Activated CD4-positive, alpha-beta T cell treated with anti-CD3 and anti-CD28 coated beads, Interleukin-2, Interleukin-4, amounts not matched to agents 100 ng/mL and 50 ng/mL, durations not matched to agents 16 hours and 8 hours (primary cell): ENCODE measurements around the gene TTC38.
"Not testable (repeated sequence)": the region's sequence is repeated elsewhere in the genome, so short reads cannot be mapped to it uniquely, and the experiment has no call there.

Experiments used
- DNase-seq: peaks from one replicate; pipeline ENCODE4 v3.0.0-alpha.2; 2020; ENCODE audit warnings: low spot score

Gene TTC38

DNA sequence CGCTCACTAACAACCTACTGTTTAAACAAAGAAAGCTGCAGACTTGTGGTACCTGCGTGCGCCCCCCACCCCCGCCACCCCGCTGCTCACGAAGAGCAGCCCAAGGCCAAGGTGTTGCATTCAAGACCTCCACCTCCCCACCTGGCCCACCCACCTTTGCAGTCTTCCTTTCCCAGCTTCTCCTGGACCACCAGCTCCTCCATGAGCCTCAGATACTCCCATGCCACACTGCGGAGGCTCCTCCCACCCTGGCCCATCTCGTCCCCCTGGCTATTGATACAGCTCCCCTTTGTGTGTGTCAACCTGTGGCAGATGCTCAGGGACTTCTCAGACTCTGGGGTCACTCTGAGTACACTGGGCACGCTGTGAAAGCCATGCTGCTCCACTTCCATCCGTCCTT lies 21.6 kb upstream of the TTC38 start:
- DNase-seq = no peak

DNA sequence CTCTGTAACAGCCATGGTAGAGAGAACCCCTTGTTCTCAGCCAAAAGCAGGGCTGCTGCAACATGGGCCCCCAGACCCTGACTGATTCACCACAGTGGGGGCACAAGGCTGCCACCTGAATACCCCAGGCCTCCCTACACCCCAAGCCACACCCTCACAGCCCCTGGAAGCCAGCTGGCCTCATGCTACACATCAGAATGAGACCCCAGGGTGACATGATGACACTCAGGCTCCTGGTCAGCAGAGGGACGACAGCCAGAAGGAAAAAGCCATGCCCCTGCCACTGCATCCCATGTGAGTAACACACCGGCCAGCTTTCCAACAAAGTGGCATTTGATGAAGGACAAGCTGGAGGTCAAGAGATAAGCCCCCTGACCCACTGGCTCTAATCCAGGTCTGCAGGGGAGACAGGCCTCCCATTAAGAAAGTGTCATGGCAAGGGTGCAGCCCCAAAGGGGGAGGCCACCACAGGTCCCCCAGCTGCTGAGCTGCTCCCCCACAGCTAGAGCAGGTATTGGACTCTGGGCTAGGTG lies 20.3 kb upstream of the TTC38 start:
- no peak for DNase-seq

DNA sequence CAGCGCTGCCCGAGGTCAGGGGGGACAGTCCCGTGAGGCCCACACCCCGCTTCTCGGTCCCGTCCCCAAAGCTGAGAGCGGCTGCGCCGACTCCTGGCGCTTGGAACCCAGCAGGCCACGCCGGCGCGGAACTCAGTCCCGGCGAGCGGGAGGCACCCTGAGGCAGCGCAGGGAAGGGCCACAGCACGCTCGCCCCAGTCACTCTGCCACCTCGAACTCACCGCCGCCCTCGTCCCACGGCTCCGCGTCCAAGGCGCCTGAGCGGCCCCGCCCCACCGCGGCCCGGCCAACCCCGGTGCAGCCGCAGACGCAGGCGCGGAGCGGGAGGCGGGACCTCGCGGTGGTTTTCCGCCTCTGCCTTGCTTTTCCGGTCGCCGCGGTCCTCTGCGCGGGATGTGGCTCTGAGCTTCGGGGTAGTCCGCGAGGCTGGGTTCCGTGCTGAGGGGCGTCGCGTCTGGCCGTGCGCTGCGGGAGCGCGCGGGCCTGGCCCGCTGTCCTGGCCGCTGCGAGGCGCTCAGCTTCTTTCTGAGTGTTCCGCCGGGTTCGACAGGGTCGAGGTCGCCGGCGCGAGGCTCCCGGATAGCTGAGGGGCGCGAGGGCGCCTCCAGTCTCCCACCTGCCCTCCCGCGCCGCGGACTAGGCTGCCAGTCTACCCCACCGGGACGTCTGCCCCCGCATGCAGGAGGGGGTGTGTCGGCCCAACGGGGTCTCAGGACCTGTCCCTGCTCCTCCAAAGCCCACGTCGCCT lies 17.6 kb upstream of the TTC38 start, which contains the start of gene CDPF1:
TSS of gene CDPF1 (minus strand) at position 259 of the 748 bp plus-strand sequence. CDS start 2,009 bp downstream, outside the sequence.
- DNase-seq = peak; percentile 92

DNA sequence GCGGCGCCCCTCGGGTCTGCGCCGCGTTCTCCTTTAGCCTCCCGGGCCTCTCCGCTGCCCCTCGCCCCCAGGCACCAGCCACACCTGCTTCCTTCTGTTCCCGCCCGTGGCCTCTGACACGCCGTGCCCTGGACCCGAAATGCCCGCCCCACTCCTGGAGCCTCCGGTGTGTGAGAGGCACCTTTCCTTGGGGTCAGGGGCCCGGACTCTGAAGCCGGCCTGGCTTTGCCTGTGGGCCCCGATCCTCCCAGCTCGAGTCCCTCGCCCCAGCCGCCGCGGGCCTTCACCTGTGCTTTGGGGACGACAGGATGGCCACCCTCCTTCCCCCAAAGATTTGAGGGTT lies 17.1 kb upstream of the TTC38 start:
- no peak for DNase-seq

DNA sequence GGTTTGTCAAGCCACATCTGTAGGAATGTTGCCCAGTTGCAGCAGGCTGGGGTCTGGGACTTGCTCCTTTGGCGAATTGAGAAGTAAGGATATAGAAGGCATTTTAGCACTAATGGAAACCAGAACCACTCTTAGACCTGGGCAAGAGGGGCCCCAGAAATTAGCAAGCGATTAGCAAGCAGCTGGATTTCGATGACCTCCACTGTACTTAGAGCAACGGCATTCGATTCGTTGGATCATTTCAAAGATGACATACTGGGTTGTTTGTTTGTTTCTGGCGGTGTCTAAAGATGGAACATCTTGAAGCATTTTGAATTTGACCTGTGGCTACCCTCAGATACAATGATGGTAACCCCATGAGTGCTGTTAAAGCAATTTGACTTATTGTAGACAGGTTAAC lies 16.5 kb upstream of the TTC38 start:
- DNase-seq = no peak

DNA sequence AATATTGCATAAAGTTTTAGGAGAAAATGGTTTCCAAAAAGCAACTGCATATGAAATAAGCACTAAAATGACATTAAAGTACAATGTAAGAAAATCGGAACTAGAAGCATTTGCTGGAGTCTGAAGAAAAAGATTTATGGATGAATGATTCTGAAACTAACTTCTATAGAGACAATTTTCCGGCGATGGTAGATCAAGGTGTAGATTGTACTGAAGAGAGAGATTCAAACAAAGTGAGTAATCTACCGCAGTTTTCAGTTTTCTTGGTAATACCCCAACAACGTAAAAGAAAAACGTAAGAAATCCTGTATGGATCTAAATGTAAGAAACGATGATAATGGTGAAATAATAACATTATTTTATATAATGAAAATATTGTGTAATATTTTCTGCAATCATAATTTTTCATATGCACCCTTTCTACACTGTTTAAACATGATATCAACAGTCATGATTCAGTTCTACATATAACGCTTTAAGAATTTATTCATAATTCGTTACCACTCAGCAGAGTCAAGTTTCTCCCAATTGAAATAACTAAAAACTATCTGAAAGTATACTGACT lies 15.9 kb upstream of the TTC38 start:
- DNase-seq = peak; percentile 75

DNA sequence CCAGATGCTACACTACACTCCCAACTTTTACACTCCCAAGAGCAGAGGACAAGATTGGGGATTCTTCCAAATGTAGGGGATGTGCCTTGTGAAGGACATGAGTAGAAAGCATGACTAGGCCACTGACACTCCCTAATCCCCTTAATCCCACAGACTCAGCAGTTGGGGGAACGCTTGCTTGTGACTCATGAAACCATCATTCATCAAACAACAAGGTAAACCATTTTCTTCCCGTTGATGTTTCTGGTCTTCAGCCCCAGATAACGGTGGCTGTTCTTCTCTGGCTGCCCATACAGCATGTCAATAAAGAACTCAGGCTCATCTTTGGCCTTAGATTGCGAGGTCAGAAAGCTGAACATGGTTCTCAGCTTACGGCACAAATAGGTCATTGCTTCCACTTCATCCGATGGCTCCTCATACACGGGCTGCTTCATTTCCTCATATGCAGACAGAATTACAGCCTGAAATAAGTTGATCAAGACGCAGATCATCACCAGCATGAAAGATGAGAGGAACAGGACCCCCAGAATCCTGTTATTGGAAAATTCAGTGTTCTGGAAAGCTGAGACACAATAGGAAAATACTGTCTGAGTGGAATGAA lies 11.3 kb upstream of the TTC38 start:
- DNase-seq = no peak

DNA sequence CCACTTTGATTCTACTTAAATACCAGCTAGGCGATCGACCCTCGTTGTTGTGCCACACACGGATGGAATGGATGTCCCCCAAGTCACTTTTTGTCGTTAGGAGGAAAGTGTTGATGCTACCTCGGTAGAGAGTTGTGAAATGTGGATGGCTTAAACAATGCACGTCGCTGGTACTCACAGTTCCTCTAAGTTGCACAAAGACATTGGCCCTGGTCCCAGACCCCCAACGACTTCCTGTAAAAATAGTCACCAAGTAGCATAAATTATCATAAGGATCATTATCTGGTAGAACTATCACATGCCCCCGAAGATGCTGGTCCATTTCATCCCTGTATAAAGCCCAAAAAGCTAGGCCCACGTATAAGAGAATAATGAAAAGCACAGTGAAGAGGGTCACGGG lies 8.4 kb upstream of the TTC38 start:
- DNase-seq = no peak

DNA sequence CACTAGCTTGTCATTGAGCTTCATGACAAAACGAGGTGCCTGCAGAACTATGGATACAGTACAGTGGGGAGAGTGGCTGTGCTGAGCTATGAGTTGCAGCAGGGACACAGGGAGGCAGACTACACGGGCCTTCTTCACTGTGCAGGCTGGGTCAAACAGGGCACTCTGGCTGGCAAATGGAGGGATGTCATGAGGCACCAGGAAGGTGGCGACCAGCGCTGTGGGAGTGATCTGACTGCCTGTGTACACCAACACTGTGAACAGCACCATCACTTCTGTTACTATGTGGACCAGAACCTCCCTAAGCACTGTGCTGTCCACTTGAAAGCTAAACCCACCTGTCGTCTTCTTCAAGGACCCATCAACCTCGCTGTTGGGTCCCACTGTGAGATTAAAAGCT lies 7.8 kb upstream of the TTC38 start:
- no peak for DNase-seq

DNA sequence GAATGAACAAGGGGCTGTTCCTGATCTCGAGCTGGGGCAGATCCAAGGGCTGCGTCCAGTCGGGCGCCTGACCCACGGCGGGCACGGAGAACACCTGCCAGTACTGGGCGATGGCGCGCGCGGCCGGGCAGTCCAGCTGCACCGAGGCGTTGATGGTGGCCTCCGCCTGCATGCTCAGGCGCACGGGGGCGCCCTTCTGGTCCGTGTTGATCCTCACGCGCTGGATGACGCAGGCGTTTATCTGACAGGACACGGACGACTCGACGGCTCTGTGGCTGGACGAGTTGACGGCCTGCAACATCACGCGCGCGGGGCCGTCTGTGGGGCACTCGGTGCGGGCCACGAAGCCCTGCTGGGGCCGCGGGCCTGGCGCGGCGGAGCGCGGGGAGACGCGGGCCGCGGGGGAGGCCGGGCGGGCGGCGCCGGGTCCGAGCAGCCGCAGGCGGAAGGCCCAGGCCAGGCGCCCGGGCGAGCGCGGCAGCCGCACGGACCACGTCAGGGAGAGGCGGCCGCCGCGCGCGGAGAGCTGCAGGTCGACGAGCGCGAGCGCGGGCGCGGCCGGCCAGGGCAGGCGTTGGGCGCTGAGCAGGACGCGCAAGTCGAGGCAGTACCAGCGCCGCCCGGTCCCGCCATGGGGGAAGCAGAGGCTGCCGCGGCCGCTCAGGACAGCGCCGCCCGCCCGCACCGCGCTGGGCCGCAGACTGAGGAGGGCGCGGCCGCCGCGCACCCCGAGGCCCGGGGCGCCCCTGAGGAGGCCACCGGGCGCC lies 5.2 kb upstream of the TTC38 start:
- no peak for DNase-seq

DNA sequence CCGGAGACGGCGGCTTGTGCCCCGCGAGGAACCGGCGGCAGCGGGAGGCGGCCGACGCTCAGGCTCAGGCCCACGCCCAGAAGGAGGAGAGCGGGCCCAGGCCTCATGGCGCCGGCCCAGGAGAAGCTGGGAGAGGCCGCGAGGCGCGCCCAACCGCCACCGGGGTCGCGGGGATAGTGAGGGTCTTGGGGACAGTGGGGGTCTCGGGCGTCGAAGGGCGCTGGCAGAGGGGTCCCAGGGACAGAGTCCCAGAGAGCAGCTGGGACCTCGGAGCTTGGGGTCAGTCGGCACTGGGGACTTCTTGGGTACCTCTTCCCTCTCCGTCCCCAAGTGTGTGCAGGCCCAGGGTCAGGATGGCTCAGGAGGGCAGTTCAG lies 4.6 kb upstream of the TTC38 start, which contains the start of gene PKDREJ:
TSS of gene PKDREJ (minus strand) at position 128 of the 375 bp plus-strand sequence. CDS start at position 107, 21 bp downstream.
- DNase-seq = no peak

DNA sequence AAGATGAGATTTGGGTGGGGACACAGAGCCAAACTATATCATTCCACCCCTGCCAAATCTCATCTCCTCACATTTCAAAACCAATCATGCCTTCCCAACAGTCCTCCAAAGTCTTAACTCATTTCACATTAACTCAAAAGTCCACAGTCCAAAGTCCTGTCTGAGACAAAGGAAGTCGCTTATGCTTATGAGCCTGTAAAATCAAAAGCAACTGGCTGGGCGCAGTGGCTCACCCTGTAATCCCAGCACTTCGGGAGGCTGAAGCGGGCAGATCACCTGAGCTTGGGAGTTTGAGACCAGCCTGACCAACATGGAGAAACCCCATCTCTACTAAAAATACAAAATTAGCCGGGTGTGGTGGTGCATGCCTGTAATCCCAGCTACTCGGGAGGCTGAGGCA lies 3.3 kb upstream of the TTC38 start:
- not testable (repeated sequence) for DNase-seq

DNA sequence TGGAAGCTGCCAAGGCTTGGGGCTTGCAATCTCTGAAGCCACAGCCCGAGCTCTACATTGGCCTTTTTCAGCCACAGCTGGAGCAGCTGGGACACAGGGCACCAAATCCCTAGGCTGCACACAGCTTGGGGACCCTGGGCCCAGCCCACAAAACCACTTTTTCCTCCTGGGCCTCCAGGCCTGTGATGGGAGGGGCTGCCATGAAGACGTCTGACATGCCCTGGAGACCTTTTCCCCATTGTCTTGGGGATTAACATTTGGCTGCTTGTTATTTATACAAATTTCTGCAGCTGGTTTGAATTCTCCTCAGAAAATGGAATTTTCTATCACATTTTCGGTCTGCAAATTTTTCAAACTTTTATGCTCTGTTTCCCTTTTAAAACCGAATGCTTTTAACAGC lies 2.2 kb upstream of the TTC38 start:
- not testable (repeated sequence) for DNase-seq

DNA sequence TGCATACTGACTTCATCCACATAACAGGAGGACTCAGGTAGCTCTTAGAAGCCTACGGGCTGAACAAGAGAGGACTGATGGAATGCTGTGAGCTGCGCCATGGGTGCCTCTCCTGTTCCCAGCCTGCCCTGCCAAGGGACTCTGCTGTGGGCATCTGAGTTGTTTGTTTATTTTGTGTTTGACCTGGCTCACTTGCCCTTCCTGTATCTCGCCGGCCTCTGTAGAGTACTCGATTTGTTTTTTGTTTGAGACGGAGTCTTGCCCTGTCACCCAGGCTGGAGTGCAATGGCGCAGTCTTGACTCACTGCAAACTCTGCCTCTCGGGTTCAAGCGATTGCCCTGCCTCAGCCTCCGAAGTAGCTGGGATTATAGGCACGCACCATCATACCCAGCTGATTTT lies 1.8 kb downstream of the TTC38 start:
- DNase-seq = no peak

DNA sequence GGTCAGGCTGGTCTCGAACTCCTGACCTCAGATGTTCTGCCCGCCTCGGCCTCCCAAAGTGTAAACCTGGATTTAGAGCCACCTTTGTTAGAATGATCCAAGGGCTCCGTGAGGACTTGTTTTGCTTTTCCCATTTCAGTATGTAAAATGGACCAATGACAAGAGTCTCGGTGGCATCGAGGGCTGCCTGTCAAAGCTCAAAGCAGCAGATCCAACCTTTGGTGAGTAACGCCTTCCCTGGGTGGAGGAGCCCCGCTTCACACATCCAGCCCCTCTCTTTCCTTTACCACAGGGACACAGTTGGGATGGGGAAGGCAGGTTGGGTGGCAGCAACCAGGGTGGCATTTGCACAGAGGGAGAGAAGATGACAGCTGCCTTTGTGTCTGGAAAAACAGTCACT lies 4.4 kb downstream of the TTC38 start:
- DNase-seq = no peak

DNA sequence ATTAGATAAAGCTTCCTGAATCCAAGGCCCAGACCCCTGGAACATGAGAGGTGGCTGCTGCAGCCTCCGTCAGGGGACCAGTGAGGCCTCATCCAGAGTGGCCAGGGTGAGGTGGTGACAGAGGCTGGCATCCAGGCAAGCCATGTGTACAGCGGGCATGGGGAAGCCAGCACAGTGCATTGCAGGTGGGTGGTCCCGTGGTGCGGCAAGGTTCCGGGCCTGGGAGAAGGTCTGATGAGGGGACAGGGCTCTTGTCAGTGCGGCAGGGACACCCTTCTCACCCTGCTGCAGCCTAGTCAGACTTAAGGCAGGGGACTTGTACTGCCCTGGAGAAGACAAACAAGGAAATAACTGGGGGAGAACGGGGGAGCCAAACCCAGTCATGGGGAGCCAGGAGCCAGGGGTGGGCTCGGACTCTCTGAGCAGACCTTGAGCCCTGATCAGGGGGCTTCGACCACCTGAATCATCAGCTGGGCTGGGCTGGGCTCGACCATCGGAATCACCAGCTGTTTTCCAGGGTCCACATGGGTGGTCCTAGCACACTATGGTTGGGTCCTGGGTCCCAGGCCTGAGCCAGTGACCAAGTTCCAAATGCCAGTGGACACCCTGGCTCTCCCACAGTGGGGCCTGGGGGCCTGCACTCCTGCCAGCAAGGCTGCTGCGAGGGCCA lies 5.1 kb downstream of the TTC38 start:
- no peak for DNase-seq

DNA sequence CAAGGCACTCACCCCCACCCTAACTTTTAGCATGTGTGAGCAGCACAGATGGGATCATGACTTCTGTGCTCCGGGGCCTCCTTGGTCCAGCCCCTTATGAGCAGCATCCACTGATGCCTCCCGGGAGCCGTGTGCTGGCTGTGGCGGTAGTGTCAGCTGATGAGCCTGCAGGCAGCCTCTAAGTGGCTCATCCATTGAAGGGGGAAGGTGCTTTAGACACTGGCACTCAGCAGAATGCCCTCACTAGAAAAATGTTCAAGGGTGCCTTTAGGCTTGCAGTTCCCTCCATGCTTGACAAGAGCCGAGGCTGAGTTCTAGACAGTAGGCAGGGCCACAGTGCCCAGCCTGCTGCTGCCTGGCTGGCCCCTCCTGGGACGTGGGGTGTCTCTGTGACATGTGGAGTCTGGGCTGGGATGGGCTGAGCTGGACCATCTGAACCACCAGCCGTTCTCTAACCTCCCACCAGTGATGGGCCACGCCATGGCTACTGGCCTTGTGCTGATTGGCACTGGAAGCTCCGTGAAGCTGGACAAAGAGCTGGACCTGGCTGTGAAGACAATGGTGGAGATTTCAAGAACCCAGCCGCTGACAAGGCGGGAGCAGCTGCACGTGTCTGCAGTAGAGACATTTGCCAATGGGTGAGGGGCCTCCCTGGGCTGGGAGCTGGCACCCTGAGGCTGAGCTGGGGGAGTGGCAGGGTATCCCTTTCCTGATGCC lies 5.8 kb downstream of the TTC38 start:
- DNase-seq = no peak

DNA sequence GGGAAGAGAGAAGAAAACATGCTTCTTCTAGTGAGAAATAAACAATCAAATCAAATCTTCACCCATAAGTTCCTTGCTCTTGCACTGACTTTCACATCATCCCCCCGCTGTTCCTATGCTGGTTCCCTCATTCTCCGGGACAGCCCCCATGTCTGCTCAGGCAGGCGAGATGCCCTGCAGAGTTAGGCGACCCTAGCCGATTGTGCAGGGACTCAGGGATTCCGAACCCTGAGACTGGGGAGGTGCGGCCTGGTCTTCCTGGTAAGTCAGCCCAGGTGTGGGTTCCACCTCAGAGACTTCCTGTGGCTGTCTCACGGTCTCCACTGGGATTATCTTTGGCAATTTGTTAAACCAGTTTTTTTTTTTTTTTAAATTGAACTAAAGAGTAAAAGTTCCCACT lies 6.6 kb downstream of the TTC38 start:
- DNase-seq = no peak

DNA sequence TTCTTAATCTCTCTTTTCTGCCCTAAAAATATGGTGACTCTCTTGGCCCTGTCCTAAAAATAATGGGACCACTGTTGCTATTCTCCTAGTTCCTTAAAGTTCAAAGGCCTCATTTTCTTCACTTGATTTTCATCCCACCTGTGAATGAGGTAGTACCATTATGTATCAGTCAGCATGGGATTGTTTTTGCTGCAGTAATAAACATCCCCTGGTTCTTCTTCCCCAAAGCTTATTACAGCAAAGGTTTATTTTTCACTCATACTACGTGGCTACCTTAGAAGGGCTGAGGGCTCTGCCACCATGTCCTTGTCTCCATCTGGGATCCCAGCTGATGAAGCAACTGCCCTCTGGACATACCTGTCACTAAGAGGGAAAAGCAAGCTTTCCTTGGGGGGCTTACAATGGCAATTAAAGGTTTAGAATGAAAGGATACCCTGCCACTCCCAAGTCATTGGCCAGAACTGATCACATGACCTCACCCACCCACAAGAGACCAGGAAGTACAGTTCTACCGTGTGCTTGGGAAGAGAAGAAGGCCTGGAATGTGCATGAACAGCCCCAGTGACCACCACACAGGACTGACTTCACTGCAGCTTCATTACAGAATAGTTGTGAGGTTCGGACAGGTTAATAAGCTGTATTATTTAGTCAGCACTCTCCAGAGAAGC lies 7.8 kb downstream of the TTC38 start:
- DNase-seq = no peak

DNA sequence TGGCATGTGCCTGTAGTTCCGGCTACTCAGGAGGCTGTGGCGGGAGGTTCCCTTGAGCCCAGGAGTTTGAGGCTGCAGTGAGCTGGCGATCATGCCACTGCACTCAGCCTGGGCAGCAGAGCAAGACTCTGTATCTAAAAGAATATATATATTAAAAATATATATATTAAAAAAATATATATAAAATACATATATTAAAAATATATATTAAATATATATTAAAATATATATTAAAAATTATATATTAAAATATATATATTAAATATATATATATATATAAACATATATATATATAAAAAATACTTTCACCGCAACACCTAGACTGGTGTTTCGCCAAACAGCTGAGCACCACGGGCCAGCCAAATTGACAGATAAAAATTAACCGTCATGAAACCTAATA lies 8.8 kb downstream of the TTC38 start:
- no peak for DNase-seq
